ENCODE results near the gene GLTPD2.

- TF ChIP-seq CTCF (IDR thresholded peaks at IDR 0.05; ENCODE audit: low read depth, low read length) (no peak), EZH2phosphoT487 (IDR thresholded peaks at IDR 0.05; ENCODE audit: low read depth) (no peak)
Observed at GRCh38 chr17:4751932-4752331, 36.8 kb upstream of the GLTPD2 start.

Measured in OCI-LY3 (cell line).